HG03460 (cell line): Measurements from ENCODE around the gene DOCK4.
A peak's percentile ranks its signal among the peaks of the same experiment; 100 is the strongest.

Experiments
- ATAC-seq: cut with Tn5 transposase; IDR thresholded peaks from one replicate; pipeline ENCODE4 v1.9.1; 2021; ENCODE audit not compliant: unreplicated experiment

The DOCK4 gene

GRCh38 chr7:111744501-111745155, 461.6 kb downstream of the DOCK4 start:
- no peak for ATAC-seq

- no peak for ATAC-seq
Measured at GRCh38 chr7:111743244-111743847, 462.9 kb downstream of the DOCK4 start.

GRCh38 chr7:111741811-111742240, 464.4 kb downstream of the DOCK4 start:
- ATAC-seq: peak; percentile 89

- ATAC-seq: no peak
Measured at GRCh38 chr7:111740942-111741341, 465.3 kb downstream of the DOCK4 start.

GRCh38 chr7:111736552-111736874, 469.7 kb downstream of the DOCK4 start:
- no peak for ATAC-seq

GRCh38 chr7:111735661-111736551, 470.3 kb downstream of the DOCK4 start:
- ATAC-seq: peak; percentile 67

- ATAC-seq: no peak
Measured at GRCh38 chr7:111734954-111735660, 471.1 kb downstream of the DOCK4 start.

- no peak for ATAC-seq
Measured at GRCh38 chr7:111732923-111733322, 473.3 kb downstream of the DOCK4 start.

GRCh38 chr7:111730476-111731300, 475.5 kb downstream of the DOCK4 start:
- no peak for ATAC-seq

GRCh38 chr7:111730057-111730456, 476.1 kb downstream of the DOCK4 start:
- ATAC-seq: no peak

- ATAC-seq: no peak
Measured at GRCh38 chr7:111729483-111729882, 476.7 kb downstream of the DOCK4 start.

GRCh38 chr7:111728635-111728995, 477.6 kb downstream of the DOCK4 start:
- no peak for ATAC-seq

- no peak for ATAC-seq
Measured at GRCh38 chr7:111727905-111728634, 478.1 kb downstream of the DOCK4 start.

- ATAC-seq: no peak
Measured at GRCh38 chr7:111718886-111719285, 487.3 kb downstream of the DOCK4 start.

- no peak for ATAC-seq
Measured at GRCh38 chr7:111711426-111712065, 494.7 kb downstream of the DOCK4 start.

GRCh38 chr7:111710839-111711380, 495.3 kb downstream of the DOCK4 start:
- ATAC-seq: no peak

GRCh38 chr7:111708072-111708471, 498.1 kb downstream of the DOCK4 start:
- no peak for ATAC-seq

- ATAC-seq: no peak
Measured at GRCh38 chr7:111705807-111706206, 500.4 kb downstream of the DOCK4 start.

- ATAC-seq: no peak
Measured at GRCh38 chr7:111697771-111698170, 508.4 kb downstream of the DOCK4 start.
